Tibial nerve (tissue), 4 donors: ENCODE measurements around the gene TBC1D16. TPM values are rescaled to one million over a fixed set of nuclear protein-coding genes. Genes with fewer than 3 reads are reported as not detected.

ENCODE experiments used
- DNase-seq, 2 donors: peaks; one replicate each; pipeline ENCODE4 v3.0.0-alpha.2; 2019; ENCODE audit warnings: low spot score in 2 of 2
- H3K27ac ChIP-seq, 4 donors: fragments of 200-600 bp; sonication (generic) in 3 of 4; one replicate each; pipeline ENCODE4 v1.5.1; 2017 to 2019; ENCODE audit warnings: mild to moderate bottlenecking in 1 of 4
- H3K27me3 ChIP-seq, 2 donors: fragments of 200-600 bp; sonication (generic) in 1 of 2; one replicate each; pipeline versions ENCODE4 v1.5.1 to v1.6.0; 2017 to 2019
- H3K36me3 ChIP-seq, 3 donors: fragments of 200-600 bp; sonication (generic); one replicate each; pipeline ENCODE4 v1.5.1; 2018 to 2019
- H3K4me1 ChIP-seq, 4 donors: fragments of 200-600 bp; sonication (generic) in 3 of 4; one replicate each; pipeline ENCODE4 v1.5.1; 2017 to 2019
- H3K4me3 ChIP-seq, 4 donors: fragments of 200-600 bp; sonication (generic) in 3 of 4; one replicate each; pipeline ENCODE4 v1.5.1; 2017 to 2019; ENCODE audit warnings: mild to moderate bottlenecking in 1 of 4, moderate library complexity in 1 of 4
- H3K9me3 ChIP-seq, 4 donors: fragments of 200-600 bp; sonication (generic) in 3 of 4; one replicate each; pipeline ENCODE4 v1.5.1; 2017 to 2019
- EP300 ChIP-seq, 2 donors: sonication (generic); formaldehyde crosslinking; IDR thresholded peaks; one replicate each; pipeline ENCODE4 v1.6.1; 2017; ENCODE audit warnings: antibody characterized with exemption in 2 of 2, mild to moderate bottlenecking in 1 of 2
- POLR2A ChIP-seq, 2 donors: fragments of 450-650 bp; IDR thresholded peaks; one replicate each; pipeline ENCODE4 v1.6.1; 2017; ENCODE audit warnings: antibody characterized with exemption in 2 of 2, mild to moderate bottlenecking in 2 of 2, moderate library complexity in 2 of 2
- WGBS, 2 donors: methylation state at CpG; one replicate each; pipeline ENCODE4 v1.1.5; 2018; 5-methylcytosine and 5-hydroxymethylcytosine counted together
- total RNA-seq, 4 donors: library from RNA; depleted of rRNA; stranded (reverse); fragments of >200 nt; gene quantifications; one replicate each; pipeline ENCODE4 v1.1.0, GENCODE V29; 2016
- TF ChIP-seq, protein P1 (sequence below), 5 experiments: fragments of 200-600 bp in 3 of 5; fragments of 450-650 bp in 2 of 5; sonication (generic) in 3 of 5; IDR thresholded peaks; one replicate each; pipeline ENCODE4 v1.5.1; 2016 to 2019; ENCODE audit warnings: antibody characterized with exemption in 5 of 5, mild to moderate bottlenecking in 3 of 5, moderate library complexity in 2 of 5

TBC1D16 gene
- total RNA-seq, 4 donors from 2014 or later, result 48.3 to 68.4 (median 58.1) TPM

- DNase-seq, result peak; percentile 71 to 77
- Histone ChIP-seq H3K4me3 (no peak overlapping the region), H3K27ac (peak overlapping the region in 3 of 4 donors; percentile 4 to 69 (median 17)), H3K4me1 (peaks cover 3 to 47% (median 33%) of the 10 kb centered on the region in 4 donors), H3K9me3 (no peaks in the 10 kb centered on the region), H3K27me3 (no peaks in the 10 kb centered on the region), H3K36me3 (no peaks in the 10 kb centered on the region)
- TF ChIP-seq, protein P1, sequence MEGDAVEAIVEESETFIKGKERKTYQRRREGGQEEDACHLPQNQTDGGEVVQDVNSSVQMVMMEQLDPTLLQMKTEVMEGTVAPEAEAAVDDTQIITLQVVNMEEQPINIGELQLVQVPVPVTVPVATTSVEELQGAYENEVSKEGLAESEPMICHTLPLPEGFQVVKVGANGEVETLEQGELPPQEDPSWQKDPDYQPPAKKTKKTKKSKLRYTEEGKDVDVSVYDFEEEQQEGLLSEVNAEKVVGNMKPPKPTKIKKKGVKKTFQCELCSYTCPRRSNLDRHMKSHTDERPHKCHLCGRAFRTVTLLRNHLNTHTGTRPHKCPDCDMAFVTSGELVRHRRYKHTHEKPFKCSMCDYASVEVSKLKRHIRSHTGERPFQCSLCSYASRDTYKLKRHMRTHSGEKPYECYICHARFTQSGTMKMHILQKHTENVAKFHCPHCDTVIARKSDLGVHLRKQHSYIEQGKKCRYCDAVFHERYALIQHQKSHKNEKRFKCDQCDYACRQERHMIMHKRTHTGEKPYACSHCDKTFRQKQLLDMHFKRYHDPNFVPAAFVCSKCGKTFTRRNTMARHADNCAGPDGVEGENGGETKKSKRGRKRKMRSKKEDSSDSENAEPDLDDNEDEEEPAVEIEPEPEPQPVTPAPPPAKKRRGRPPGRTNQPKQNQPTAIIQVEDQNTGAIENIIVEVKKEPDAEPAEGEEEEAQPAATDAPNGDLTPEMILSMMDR (IDR thresholded peaks at IDR 0.05), result no peak
- TF ChIP-seq EP300 (IDR thresholded peaks at IDR 0.05), result peak in 1 of 2 donors; percentile 57
- WGBS, 2 donors, result 46 to 48% methylated on average over 18 to 22 of the region's 22 CpGs
These were observed 42.1 kb downstream of the TBC1D16 start for GRCh38 chr17:79993390-79994227.

DNA sequence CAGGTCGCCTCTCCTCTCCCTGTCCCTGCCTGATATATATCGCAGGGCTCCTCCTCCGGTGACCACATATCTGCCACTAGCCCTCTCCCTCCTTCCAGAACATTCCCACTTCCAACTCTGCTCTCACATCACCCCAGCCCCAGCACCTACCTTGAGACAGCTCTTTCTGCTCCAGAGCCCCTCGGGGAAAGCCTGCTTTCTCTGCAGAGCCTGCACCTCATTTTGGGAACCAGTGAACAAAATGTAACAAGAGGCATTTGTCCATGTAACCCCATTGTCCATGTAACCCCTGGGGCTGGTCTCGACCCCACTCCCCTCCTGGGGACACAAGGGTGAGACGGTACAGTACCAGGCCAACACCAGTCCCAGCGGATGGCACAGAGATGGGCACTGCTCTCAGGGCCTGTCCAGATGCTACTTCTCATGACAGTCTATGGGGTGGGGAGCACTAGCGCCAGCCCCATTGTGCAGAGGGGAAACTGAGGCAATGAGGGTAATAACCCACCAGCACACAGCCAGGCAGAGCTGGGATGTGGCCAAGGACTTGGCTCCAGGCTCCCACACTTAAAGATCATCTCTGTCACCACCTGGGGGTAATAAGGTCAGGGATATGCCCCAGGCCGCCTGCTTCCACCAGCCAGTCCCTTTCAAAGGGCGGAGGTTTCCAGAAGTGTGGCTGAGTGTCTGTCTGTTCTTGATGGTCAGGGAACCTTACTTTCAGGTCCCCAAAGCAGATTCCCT, 42.9 kb downstream of the TBC1D16 start:
- H3K9me3 ChIP-seq, result no peaks in the 10 kb centered on the region
- H3K36me3 ChIP-seq, result no peaks in the 10 kb centered on the region
- H3K27ac ChIP-seq, result peak overlapping the region in 3 of 4 donors; percentile 17 to 69 (median 26)
- H3K4me1 ChIP-seq, result peaks cover 3 to 55% (median 37%) of the 10 kb centered on the region in 4 donors
- TF ChIP-seq POLR2A (IDR thresholded peaks at IDR 0.05) (no peak), EP300 (IDR thresholded peaks at IDR 0.05) (no peak)
- TF ChIP-seq, protein P1 (IDR thresholded peaks at IDR 0.05), result no peak
- no peak for DNase-seq
- peak overlapping the region in 1 of 4 donors; percentile 46 for H3K4me3 ChIP-seq
- no peaks in the 10 kb centered on the region for H3K27me3 ChIP-seq
- WGBS, 2 donors, result 66 to 73% methylated on average over 10 of the region's 10 CpGs

DNA sequence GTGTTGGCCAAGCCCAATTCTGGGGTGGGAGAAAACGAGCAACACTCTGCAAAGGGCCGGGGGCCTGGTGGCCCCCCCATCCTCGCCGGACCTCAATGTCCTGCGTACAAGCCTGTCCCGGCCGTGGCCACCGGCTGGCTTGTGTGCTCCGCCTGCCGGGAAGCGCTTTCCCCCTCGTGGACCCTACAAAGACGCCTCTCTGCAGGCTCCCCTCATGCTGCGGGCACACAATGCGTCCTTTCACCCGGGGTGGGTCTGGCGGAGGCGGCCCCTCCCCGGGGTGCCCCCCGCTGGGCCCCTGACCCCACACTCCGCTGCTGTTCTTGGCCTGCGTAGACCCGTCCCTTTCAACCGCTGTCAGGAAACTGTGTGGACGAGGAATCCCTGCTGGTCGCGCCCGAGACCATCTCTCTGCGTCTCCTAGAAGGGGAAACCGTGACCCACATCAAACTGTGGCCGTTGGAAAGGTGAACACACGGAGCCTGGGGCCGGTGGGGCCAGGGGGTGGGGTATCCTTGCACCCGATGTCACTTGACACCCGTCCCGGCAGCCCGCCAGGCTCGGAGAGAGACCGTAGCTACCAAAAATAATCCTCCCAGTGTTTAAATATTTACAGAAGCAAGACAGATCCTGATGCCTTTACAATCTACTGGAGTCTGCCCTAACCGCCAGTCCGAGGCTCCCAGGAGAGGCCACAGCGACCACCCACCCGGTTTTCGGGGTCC, 43.6 kb downstream of the TBC1D16 start:
- H3K9me3 ChIP-seq, result no peaks in the 10 kb centered on the region
- H3K4me3 ChIP-seq, result peak overlapping the region; percentile 20 to 46 (median 40)
- no peaks in the 10 kb centered on the region for H3K27me3 ChIP-seq
- no peak for TF ChIP-seq POLR2A (IDR thresholded peaks at IDR 0.05)
- TF ChIP-seq, protein P1 (IDR thresholded peaks at IDR 0.05), result peak in 2 of 5 experiments; percentile 7 to 14
- H3K36me3 ChIP-seq, result no peaks in the 10 kb centered on the region
- peaks cover 3 to 63% (median 41%) of the 10 kb centered on the region in 4 donors for H3K4me1 ChIP-seq
- peak overlapping the region; percentile 17 to 69 (median 28) for H3K27ac ChIP-seq
- DNase-seq, result no peak
- WGBS, 2 donors, result 11 to 15% methylated on average over 28 to 32 of the region's 44 CpGs

GRCh38 chr17:79991140-79991923, 44.3 kb downstream of the TBC1D16 start:
- H3K9me3 ChIP-seq, result no peaks in the 10 kb centered on the region
- no peaks in the 10 kb centered on the region for H3K36me3 ChIP-seq
- DNase-seq, result peak; percentile 40 to 59
- peak overlapping the region; percentile 20 to 46 (median 40) for H3K4me3 ChIP-seq
- 24 to 31% methylated on average over 17 to 24 of the region's 30 CpGs for WGBS, 2 donors
- no peaks in the 10 kb centered on the region for H3K27me3 ChIP-seq
- peak overlapping the region in 2 of 4 donors; percentile 31 to 69 for H3K27ac ChIP-seq
- TF ChIP-seq EP300 (IDR thresholded peaks at IDR 0.05) (no peak), POLR2A (IDR thresholded peaks at IDR 0.05) (no peak)
- TF ChIP-seq, protein P1 (IDR thresholded peaks at IDR 0.05), result peak in 4 of 5 experiments; percentile 41 to 76 (median 66)
- H3K4me1 ChIP-seq, result peaks cover 3 to 70% (median 44%) of the 10 kb centered on the region in 4 donors
